Adipocyte (in vitro differentiated cells): ENCODE data around the gene ALDH1L1.

Experiments
- DNase-seq: peaks from one replicate; pipeline ENCODE4 v3.0.0-alpha.2; 2015; ENCODE audit warnings: low read depth
- H3K27me3 ChIP-seq: replicated peaks from 2 replicates; pipeline ENCODE4 v1.7.0; 2013; ENCODE audit warnings: mild to moderate bottlenecking, low read length, moderate library complexity; ENCODE audit not compliant: control insufficient read depth, insufficient read depth
- H3K36me3 ChIP-seq: 2 replicates; pipeline ENCODE4 v1.7.0; 2013; ENCODE audit warnings: low read length, mild to moderate bottlenecking, moderate library complexity; ENCODE audit not compliant: control insufficient read depth, insufficient read depth, severe bottlenecking
- H3K4me1 ChIP-seq: 2 replicates; pipeline ENCODE4 v1.7.0; 2013; ENCODE audit warnings: mild to moderate bottlenecking, low read length, moderate library complexity; ENCODE audit not compliant: control insufficient read depth, insufficient read depth
- H3K4me3 ChIP-seq: 2 replicates; pipeline ENCODE4 v1.7.0; 2013; ENCODE audit warnings: mild to moderate bottlenecking, low read length, moderate library complexity
- H3K9ac ChIP-seq: 2 replicates; pipeline ENCODE4 v1.7.0; 2013; ENCODE audit warnings: mild to moderate bottlenecking, low read length, moderate library complexity
- H3K9me3 ChIP-seq: 2 replicates; pipeline ENCODE4 v1.7.0; 2013; ENCODE audit warnings: mild to moderate bottlenecking, low read length, moderate library complexity; ENCODE audit not compliant: control insufficient read depth

The ALDH1L1 gene

GRCh38 chr3:126107203-126107939 lies 73.0 kb downstream of the ALDH1L1 start:
- Histone ChIP-seq H3K4me3 (no peak overlapping the region), H3K27me3 (peaks cover 2% of the 10 kb centered on the region), H3K9ac (no peak overlapping the region), H3K4me1 (peaks cover 12% of the 10 kb centered on the region), H3K36me3 (peaks cover 69% of the 10 kb centered on the region), H3K9me3 (no peaks in the 10 kb centered on the region)
- DNase-seq, result no peak

- H3K36me3 ChIP-seq, result peaks cover 65% of the 10 kb centered on the region
- no peak for DNase-seq
- no peak overlapping the region for H3K4me3 ChIP-seq
- H3K4me1 ChIP-seq, result peaks cover 20% of the 10 kb centered on the region
- H3K9me3 ChIP-seq, result no peaks in the 10 kb centered on the region
- peaks cover 2% of the 10 kb centered on the region for H3K27me3 ChIP-seq
- H3K9ac ChIP-seq, result no peak overlapping the region
Measured at GRCh38 chr3:126106336-126107202, 73.8 kb downstream of the ALDH1L1 start.

- no peak overlapping the region for H3K9ac ChIP-seq
- H3K4me1 ChIP-seq, result peaks cover 22% of the 10 kb centered on the region
- H3K36me3 ChIP-seq, result peaks cover 72% of the 10 kb centered on the region
- DNase-seq, result no peak
- peaks cover 2% of the 10 kb centered on the region for H3K27me3 ChIP-seq
- H3K9me3 ChIP-seq, result no peaks in the 10 kb centered on the region
- no peak overlapping the region for H3K4me3 ChIP-seq
Measured at GRCh38 chr3:126105691-126106187, 74.6 kb downstream of the ALDH1L1 start.

- Histone ChIP-seq H3K27me3 (peaks cover 2% of the 10 kb centered on the region), H3K4me1 (peaks cover 22% of the 10 kb centered on the region), H3K4me3 (no peak overlapping the region), H3K9ac (no peak overlapping the region), H3K9me3 (no peaks in the 10 kb centered on the region), H3K36me3 (peaks cover 68% of the 10 kb centered on the region)
- DNase-seq, result no peak
Measured at GRCh38 chr3:126104742-126105605, 75.4 kb downstream of the ALDH1L1 start.

- no peaks in the 10 kb centered on the region for H3K9me3 ChIP-seq
- H3K36me3 ChIP-seq, result peaks cover 66% of the 10 kb centered on the region
- no peaks in the 10 kb centered on the region for H3K27me3 ChIP-seq
- no peak for DNase-seq
- no peak overlapping the region for H3K4me3 ChIP-seq
- peaks cover 22% of the 10 kb centered on the region for H3K4me1 ChIP-seq
- no peak overlapping the region for H3K9ac ChIP-seq
Measured at GRCh38 chr3:126104028-126104635, 76.3 kb downstream of the ALDH1L1 start.

GRCh38 chr3:126103121-126104027 lies 77.0 kb downstream of the ALDH1L1 start:
- Histone ChIP-seq H3K4me1 (peaks cover 22% of the 10 kb centered on the region), H3K9me3 (no peaks in the 10 kb centered on the region), H3K27me3 (no peaks in the 10 kb centered on the region), H3K36me3 (peaks cover 61% of the 10 kb centered on the region), H3K9ac (peak overlapping the region; percentile 66), H3K4me3 (no peak overlapping the region)
- no peak for DNase-seq

GRCh38 chr3:126102530-126102951 lies 77.8 kb downstream of the ALDH1L1 start:
- Histone ChIP-seq H3K9me3 (no peaks in the 10 kb centered on the region), H3K4me1 (peaks cover 22% of the 10 kb centered on the region), H3K36me3 (peaks cover 53% of the 10 kb centered on the region), H3K4me3 (no peak overlapping the region), H3K27me3 (no peaks in the 10 kb centered on the region), H3K9ac (peak overlapping the region; percentile 66)
- DNase-seq, result peak; percentile 37

- no peak for DNase-seq
- Histone ChIP-seq H3K36me3 (peaks cover 48% of the 10 kb centered on the region), H3K27me3 (no peaks in the 10 kb centered on the region)
Measured at GRCh38 chr3:126102011-126102410, 78.4 kb downstream of the ALDH1L1 start.

GRCh38 chr3:126101521-126101982 lies 78.8 kb downstream of the ALDH1L1 start:
- H3K9ac ChIP-seq, result no peak overlapping the region
- H3K36me3 ChIP-seq, result peaks cover 43% of the 10 kb centered on the region
- no peak for DNase-seq
- no peaks in the 10 kb centered on the region for H3K9me3 ChIP-seq
- no peaks in the 10 kb centered on the region for H3K27me3 ChIP-seq
- peaks cover 22% of the 10 kb centered on the region for H3K4me1 ChIP-seq
- no peak overlapping the region for H3K4me3 ChIP-seq

More at GRCh38 chr3:126102011-126102410, 78.4 kb downstream of the ALDH1L1 start:
- no peaks in the 10 kb centered on the region for H3K9me3 ChIP-seq
- H3K9ac ChIP-seq, result no peak overlapping the region
- peaks cover 22% of the 10 kb centered on the region for H3K4me1 ChIP-seq
- no peak overlapping the region for H3K4me3 ChIP-seq
